OCI-LY1 (cell line): Measurements from ENCODE around the gene NDUFAF2.

Experiments
- H2AFZ ChIP-seq: fragments of 200-600 bp; sonication (generic), shearing (Covaris generic); 2 replicates; pipeline ENCODE4 v1.6.0; 2014; ENCODE audit warnings: antibody characterized with exemption, mild to moderate bottlenecking, low read length
- H3F3A ChIP-seq: fragments of 200-600 bp; sonication (generic), shearing (Covaris generic); 2 replicates; pipeline ENCODE4 v1.6.0; 2014; ENCODE audit warnings: mild to moderate bottlenecking, antibody characterized with exemption, low read length, moderate library complexity; ENCODE audit not compliant: insufficient read depth
- H3K27ac ChIP-seq: fragments of 200-600 bp; sonication (generic); 2 replicates; pipeline ENCODE4 v1.5.1; 2014; ENCODE audit warnings: low read length, mixed run types, mild to moderate bottlenecking, low read depth; ENCODE audit not compliant: poor library complexity, severe bottlenecking
- H3K27me3 ChIP-seq: fragments of 200-600 bp; sonication (generic); 2 replicates; pipeline ENCODE4 v1.6.0; 2014; ENCODE audit warnings: antibody characterized with exemption, mild to moderate bottlenecking, low read length, moderate library complexity; ENCODE audit not compliant: insufficient read depth
- H3K36me3 ChIP-seq: fragments of 200-600 bp; sonication (generic); 2 replicates; pipeline ENCODE4 v1.6.1; 2014; ENCODE audit warnings: mild to moderate bottlenecking, antibody characterized with exemption, low read length, moderate library complexity, mixed read lengths; ENCODE audit not compliant: insufficient read depth
- H3K4me1 ChIP-seq: fragments of 200-600 bp; sonication (generic); 2 replicates; pipeline ENCODE4 v1.5.1; 2014; ENCODE audit warnings: mild to moderate bottlenecking, low read length, moderate library complexity; ENCODE audit not compliant: insufficient read depth, severe bottlenecking
- H3K4me2 ChIP-seq: fragments of 200-600 bp; sonication (generic), shearing (Covaris generic); 2 replicates; pipeline ENCODE4 v1.6.1; 2014; ENCODE audit warnings: low read length
- H3K4me3 ChIP-seq: fragments of 200-600 bp; sonication (generic); 2 replicates; pipeline ENCODE4 v1.5.1; 2014; ENCODE audit warnings: low read length, low read depth, mild to moderate bottlenecking, mixed read lengths; ENCODE audit not compliant: poor library complexity, severe bottlenecking
- H3K79me2 ChIP-seq: fragments of 200-600 bp; shearing (Covaris generic); 2 replicates; pipeline ENCODE4 v1.6.1; 2016; ENCODE audit warnings: mixed run types, low read length, mixed read lengths; ENCODE audit not compliant: insufficient read depth
- H3K9ac ChIP-seq: fragments of 200-600 bp; sonication (generic), shearing (Covaris generic); 2 replicates; pipeline ENCODE4 v1.6.1; 2014; ENCODE audit warnings: mild to moderate bottlenecking, low read length, mixed read lengths
- H3K9me2 ChIP-seq: fragments of 200-600 bp; sonication (generic), shearing (Covaris generic); 2 replicates; pipeline ENCODE4 v1.6.1; 2014; ENCODE audit warnings: low read depth, mild to moderate bottlenecking, low read length, mixed read lengths
- H3K9me3 ChIP-seq: fragments of 200-600 bp; shearing (Covaris generic); 2 replicates; pipeline ENCODE4 v1.6.1; 2014; ENCODE audit warnings: low read length, mixed read lengths
- H4K20me1 ChIP-seq: fragments of 200-600 bp; sonication (generic), shearing (Covaris generic); 2 replicates; pipeline ENCODE4 v1.6.0; 2016; ENCODE audit warnings: mild to moderate bottlenecking, low read length; ENCODE audit not compliant: insufficient read depth
- CTCF ChIP-seq: fragments of 200-600 bp; sonication (generic), shearing (Covaris generic); IDR thresholded peaks from 2 replicates; pipeline ENCODE4 v1.5.1; 2017; ENCODE audit warnings: mild to moderate bottlenecking, antibody characterized with exemption, low read length, moderate library complexity, mixed read lengths
- EZH2 ChIP-seq: fragments of 200-600 bp; sonication (generic), shearing (Covaris generic); IDR thresholded peaks from 2 replicates; pipeline ENCODE4 v1.8.0; 2017; ENCODE audit warnings: borderline replicate concordance, mixed run types, mild to moderate bottlenecking, antibody characterized with exemption, low read length, moderate library complexity, mixed read lengths

NDUFAF2 gene

GRCh38 chr5:60961685-60962084, 16.7 kb downstream of the NDUFAF2 start:
- Histone ChIP-seq H3K79me2 (no peaks in the 10 kb centered on the region), H3K9me2 (no peaks in the 10 kb centered on the region), H3K36me3 (no peaks in the 10 kb centered on the region), H3K4me1 (peaks cover 11% of the 10 kb centered on the region), H3K9me3 (0 out of 2 replicates have a peak, but pooled peaks cover 3% of the 10 kb centered on the region), H3K4me3 (no peak overlapping the region), H4K20me1 (no peaks in the 10 kb centered on the region), H3K4me2 (no peak overlapping the region), H3F3A (no peaks in the 10 kb centered on the region), H3K9ac (no peak overlapping the region), H3K27ac (no peak overlapping the region), H2AFZ (no peak overlapping the region), H3K27me3 (no peaks in the 10 kb centered on the region)
- TF ChIP-seq CTCF (no peak), EZH2 (no peak)

- Histone ChIP-seq H3K4me1 (no peaks in the 10 kb centered on the region), H3K27me3 (no peaks in the 10 kb centered on the region), H3K9me3 (0 out of 2 replicates have a peak, but pooled peaks cover 7% of the 10 kb centered on the region), H3K4me3 (no peak overlapping the region), H3F3A (no peaks in the 10 kb centered on the region), H4K20me1 (no peaks in the 10 kb centered on the region), H2AFZ (no peak overlapping the region), H3K4me2 (no peak overlapping the region), H3K9me2 (no peaks in the 10 kb centered on the region), H3K36me3 (no peaks in the 10 kb centered on the region), H3K9ac (no peak overlapping the region), H3K27ac (no peak overlapping the region), H3K79me2 (no peaks in the 10 kb centered on the region)
- TF ChIP-seq EZH2 (no peak), CTCF (no peak)
These were observed 27.2 kb downstream of the NDUFAF2 start for GRCh38 chr5:60972231-60972630.

DNA sequence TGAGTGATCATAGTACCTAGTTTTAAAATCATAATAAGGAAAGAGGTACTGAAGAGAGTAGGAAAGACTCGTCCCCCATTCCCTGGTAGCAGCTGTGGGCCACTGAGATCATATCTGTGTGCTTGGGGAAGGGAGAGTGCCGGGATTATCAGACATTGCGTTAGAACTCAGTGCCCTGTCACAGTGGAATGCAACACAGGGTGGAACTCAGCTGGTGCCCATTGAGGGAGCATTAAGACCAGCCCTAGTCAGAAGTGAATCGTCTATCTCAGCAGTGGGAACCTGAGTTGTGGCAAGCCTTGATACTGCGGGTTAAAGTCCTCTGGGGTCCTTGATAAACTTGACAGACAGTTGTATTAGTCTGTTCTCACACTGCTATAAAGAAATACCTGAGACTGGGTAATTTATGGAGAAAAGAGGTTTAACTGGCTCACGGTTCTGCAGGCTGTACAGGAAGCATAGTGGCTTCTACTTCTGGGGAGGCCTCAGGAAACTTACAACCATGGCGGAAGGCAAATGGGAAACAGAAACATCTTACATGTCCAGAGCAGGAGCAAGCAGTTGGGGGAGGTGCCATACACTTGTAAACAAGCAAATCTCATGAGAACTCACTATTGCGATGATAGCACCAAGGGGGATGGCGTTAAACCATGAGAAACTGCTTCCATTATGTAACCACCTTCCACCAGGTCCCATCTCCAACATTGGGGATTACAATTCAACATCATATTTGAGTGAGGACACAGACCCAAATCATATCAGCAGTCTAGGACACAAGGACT, 33.1 kb downstream of the NDUFAF2 start:
- TF ChIP-seq EZH2 = no peak
- no peak for TF ChIP-seq CTCF
- H3K9ac ChIP-seq = no peak overlapping the region
- H3K27me3 ChIP-seq = no peaks in the 10 kb centered on the region
- no peak overlapping the region for H3K4me2 ChIP-seq
- no peak overlapping the region for H3K4me3 ChIP-seq
- H3K4me1 ChIP-seq = no peaks in the 10 kb centered on the region
- no peaks in the 10 kb centered on the region for H3K79me2 ChIP-seq
- H3K9me3 ChIP-seq = no peaks in the 10 kb centered on the region
- no peaks in the 10 kb centered on the region for H3F3A ChIP-seq
- no peak overlapping the region for H2AFZ ChIP-seq
- no peak overlapping the region for H3K27ac ChIP-seq
- H3K9me2 ChIP-seq = no peaks in the 10 kb centered on the region
- H4K20me1 ChIP-seq = no peaks in the 10 kb centered on the region
- no peaks in the 10 kb centered on the region for H3K36me3 ChIP-seq
